Right ventricle myocardium superior (tissue), 1 donor: Measurements from ENCODE around the gene SNX12. TPM values are rescaled to one million over a fixed set of nuclear protein-coding genes. Genes with fewer than 3 reads are reported as not detected.

Source experiments
- total RNA-seq: library from RNA; stranded (reverse); fragmentation: NEBNext Ultra II Directional; extraction: Animal tissue kit (Norgen Biotek cat#: 25700); gene quantifications from one replicate; pipeline ENCODE4 v1.2.1, GENCODE V29; 2021
- donor health status: DM: no; HTN: yes; CAD: no; lungs with severe emphysema.

SNX12 gene
- total RNA-seq, 1 donor from 2014 or later: 45.0 TPM

Other genes starting within 250 kb of the SNX12 start
- gene TEX11, start 159.6 kb downstream of the SNX12 start, total RNA-seq: not detected
- gene SLC7A3, start 137.2 kb downstream of the SNX12 start, total RNA-seq: not detected
- 55.6 TPM for gene FOXO4, start 27.5 kb upstream of the SNX12 start, total RNA-seq
- gene CXorf65, start 38.4 kb upstream of the SNX12 start, total RNA-seq: not detected
- gene IL2RG, start 43.2 kb upstream of the SNX12 start, total RNA-seq: 0.89 TPM
- gene MED12, start 50.3 kb upstream of the SNX12 start, total RNA-seq: 18.3 TPM
- gene NLGN3, start 76.5 kb upstream of the SNX12 start, total RNA-seq: 0.38 TPM
- gene GJB1, start 154.9 kb upstream of the SNX12 start, total RNA-seq: not detected
- gene ZMYM3, start 185.8 kb upstream of the SNX12 start, total RNA-seq: 13.0 TPM
- gene NONO, start 215.3 kb upstream of the SNX12 start, total RNA-seq: 89.9 TPM
- 104 TPM for gene ITGB1BP2, start 233.4 kb upstream of the SNX12 start, total RNA-seq